T-cell (primary cell): ENCODE results near the gene GUCD1. TPM values are rescaled to one million over a fixed set of nuclear protein-coding genes. Genes with fewer than 3 reads are reported as not detected.

ENCODE experiments used
- ATAC-seq, 4 experiments: fragments of 200-7000 bp in 3 of 4; fragments of 150-1000 bp in 1 of 4; cut with Tn5 transposase; replicated peaks in 1 of 4; 1 replicate in 3 of 4; 2 replicates in 1 of 4; pipeline ENCODE4 v1.10.0; 2021; ENCODE audit warnings: moderate library complexity in 3 of 4, mild to moderate bottlenecking in 2 of 4, moderate number of reproducible peaks in 1 of 4
- CTCF ChIA-PET, 2 donors: fragments of 300-600 bp; sonication (Branson Sonifier 250); formaldehyde crosslinking; loops; one replicate each; lab custom pipeline; 2022; ENCODE audit warnings: antibody characterized with exemption in 2 of 2; lab: Charles Lee
- POLR2A ChIA-PET, 2 donors: fragments of 300-600 bp; sonication (Branson Sonifier 250); formaldehyde crosslinking; loops; one replicate each; lab custom pipeline; 2022; ENCODE audit warnings: antibody characterized with exemption in 2 of 2; lab: Charles Lee
- DNase-seq, 35 experiments: peaks; one replicate each; pipeline versions ENCODE4 v3.0.0 to v3.0.0-alpha.2; 2013 to 2023
- H3K27ac ChIP-seq: one replicate; pipeline ENCODE4 v1.5.1; 2013; ENCODE audit warnings: low read length
- H3K27me3 ChIP-seq, 2 experiments: replicated peaks in 1 of 2; 1 replicate in 1 of 2; 2 replicates in 1 of 2; pipeline versions ENCODE4 v1.6.1 to v1.7.0; 2013; ENCODE audit warnings: low read length in 1 of 2, mixed read lengths in 1 of 2; ENCODE audit not compliant: control insufficient read depth in 2 of 2, insufficient read depth in 2 of 2; ENCODE audit errors: extremely low read depth in 1 of 2
- H3K36me3 ChIP-seq, 2 donors: 1 replicate in 1 of 2; 2 replicates in 1 of 2; pipeline versions ENCODE4 v1.6.1 to v1.7.0; 2013; ENCODE audit warnings: low read length in 1 of 2; ENCODE audit not compliant: control insufficient read depth in 2 of 2, insufficient read depth in 1 of 2; ENCODE audit errors: extremely low read depth in 1 of 2
- H3K4me1 ChIP-seq, 2 experiments: 1 replicate in 1 of 2; 2 replicates in 1 of 2; pipeline versions ENCODE4 v1.6.1 to v1.7.0; 2013; ENCODE audit warnings: low read length in 2 of 2, mixed read lengths in 1 of 2; ENCODE audit not compliant: insufficient read depth in 2 of 2, control insufficient read depth in 1 of 2; ENCODE audit errors: extremely low read depth in 1 of 2
- H3K4me3 ChIP-seq, 2 donors: 1 replicate in 1 of 2; 2 replicates in 1 of 2; pipeline versions ENCODE4 v1.5.1 to v1.7.0; 2013; ENCODE audit warnings: mild to moderate bottlenecking in 2 of 2, low read length in 1 of 2, moderate library complexity in 1 of 2; ENCODE audit not compliant: control insufficient read depth in 1 of 2; ENCODE audit errors: extremely low read depth in 1 of 2
- H3K9me3 ChIP-seq: 2 replicates; pipeline ENCODE4 v1.7.0; 2013
- H3K27ac Mint-ChIP-seq, 2 donors: one replicate each; pipeline ENCODE4 v1.8.0; 2020 to 2021; ENCODE audit warnings: mild to moderate bottlenecking in 2 of 2, mixed read lengths in 2 of 2
- H3K27me3 Mint-ChIP-seq, 2 donors: one replicate each; pipeline ENCODE4 v1.8.0; 2021 to 2022; ENCODE audit warnings: mixed read lengths in 2 of 2
- H3K36me3 Mint-ChIP-seq: one replicate; pipeline ENCODE4 v1.8.0; 2021; ENCODE audit warnings: mixed read lengths
- H3K4me1 Mint-ChIP-seq, 3 donors: one replicate each; pipeline ENCODE4 v1.8.0; 2020 to 2022; ENCODE audit warnings: mixed read lengths in 3 of 3, mild to moderate bottlenecking in 1 of 3
- H3K4me3 Mint-ChIP-seq, 3 donors: one replicate each; pipeline ENCODE4 v1.8.0; 2020 to 2022; ENCODE audit warnings: mild to moderate bottlenecking in 3 of 3, mixed read lengths in 3 of 3, moderate library complexity in 3 of 3
- H3K9me3 Mint-ChIP-seq, 3 donors: one replicate each; pipeline ENCODE4 v1.8.0; 2020 to 2022; ENCODE audit warnings: mixed read lengths in 3 of 3
- WGBS: methylation state at CpG from one replicate; pipeline ENCODE4 v1.1.5; 2013; ENCODE audit warnings: missing lambda C conversion rate; ENCODE audit not compliant: insufficient coverage; 5-methylcytosine and 5-hydroxymethylcytosine counted together
- total RNA-seq, 35 experiments: library from RNA in 6 of 35; stranded (reverse) in 6 of 35; fragments of 120-200 nt in 1 of 35; gene quantifications; one replicate each; pipeline versions ENCODE4 v1.2.1 to v1.2.4 and lab custom pipeline; 2013 to 2026

Gene GUCD1
- total RNA-seq, 5 donors from 2014 or later (not counting 1 experiment from before 2014, with no cell fraction given) = 51.2 to 81.8 (median 73.0) TPM

GRCh38 chr22:24510637-24511625 lies 44.0 kb downstream of the GUCD1 start:
- no peak for ATAC-seq
- Histone ChIP-seq H3K4me3 (no peak overlapping the region), H3K27ac (no peak overlapping the region), H3K27me3 (peaks cover 0 to 2% of the 10 kb centered on the region in 2 experiments), H3K4me1 (peaks cover 0 to 2% of the 10 kb centered on the region in 2 experiments), H3K9me3 (no peaks in the 10 kb centered on the region), H3K36me3 (no peaks in the 10 kb centered on the region)
- Mint-ChIP-seq H3K27ac (no peak overlapping the region), H3K36me3 (no peaks in the 10 kb centered on the region), H3K4me3 (no peak overlapping the region), H3K4me1 (peaks cover 0 to 13% (median 0%) of the 10 kb centered on the region in 3 donors), H3K9me3 (no peaks in the 10 kb centered on the region), H3K27me3 (peaks cover 0 to 4% of the 10 kb centered on the region in 2 donors)
- WGBS = 66% methylated on average over 6 of the region's 10 CpGs
- POLR2A ChIA-PET = no interaction called here
- DNase-seq = no peak
- CTCF ChIA-PET = no interaction called here

DNA sequence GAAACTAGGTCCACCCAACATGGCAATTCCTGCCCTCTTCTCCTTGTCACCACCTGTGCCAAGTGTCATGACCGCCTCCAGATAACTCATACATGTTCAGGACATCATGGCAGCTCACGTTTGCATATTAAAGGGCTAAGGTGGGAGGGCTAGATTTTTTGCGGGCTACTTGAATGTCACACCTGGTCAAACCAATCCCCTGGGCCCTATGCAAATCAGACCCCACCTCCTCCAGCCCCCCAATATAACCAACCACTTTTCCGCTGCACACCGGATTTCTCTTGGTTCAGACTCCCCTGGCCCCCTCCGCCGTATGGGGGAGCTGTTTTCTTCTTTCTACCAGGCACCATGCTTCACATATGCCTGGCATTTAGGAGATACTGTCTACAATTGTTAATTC lies 47.2 kb downstream of the GUCD1 start:
- Mint-ChIP-seq H3K27ac (no peak overlapping the region), H3K4me1 (peaks cover 0 to 20% (median 8%) of the 10 kb centered on the region in 3 donors), H3K4me3 (no peak overlapping the region), H3K9me3 (no peaks in the 10 kb centered on the region), H3K27me3 (peaks cover 0 to 4% of the 10 kb centered on the region in 2 donors), H3K36me3 (no peaks in the 10 kb centered on the region)
- ChIA-PET POLR2A (interaction anchor here in 1 of 2 donors (0.6 kb wide), 1 partner anchor 15 kb away, joined by 4 read pairs; no protein-coding TSS in a partner anchor), CTCF (no interaction called here)
- DNase-seq (no peak), ATAC-seq (no peak)
- no peaks in the 10 kb centered on the region for H3K9me3 ChIP-seq
- H3K27ac ChIP-seq = no peak overlapping the region
- H3K36me3 ChIP-seq = no peaks in the 10 kb centered on the region
- H3K4me3 ChIP-seq = no peak overlapping the region
- peaks cover 0 to 2% of the 10 kb centered on the region in 2 experiments for H3K4me1 ChIP-seq
- 89% methylated on average over 2 of the region's 7 CpGs for WGBS
- no peaks in the 10 kb centered on the region for H3K27me3 ChIP-seq

- Mint-ChIP-seq H3K27ac (no peak overlapping the region), H3K4me3 (no peak overlapping the region), H3K9me3 (no peaks in the 10 kb centered on the region), H3K27me3 (peaks cover 0 to 4% of the 10 kb centered on the region in 2 donors), H3K4me1 (peaks cover 0 to 17% (median 8%) of the 10 kb centered on the region in 3 donors), H3K36me3 (no peaks in the 10 kb centered on the region)
- no peaks in the 10 kb centered on the region for H3K27me3 ChIP-seq
- CTCF ChIA-PET = no interaction called here
- ATAC-seq (no peak), DNase-seq (no peak)
- H3K4me1 ChIP-seq = peaks cover 0 to 2% of the 10 kb centered on the region in 2 experiments
- H3K36me3 ChIP-seq = no peaks in the 10 kb centered on the region
- H3K4me3 ChIP-seq = no peak overlapping the region
- WGBS = 43% methylated on average over 1 of the region's 6 CpGs
- H3K27ac ChIP-seq = no peak overlapping the region
- H3K9me3 ChIP-seq = no peaks in the 10 kb centered on the region
- POLR2A ChIA-PET = interaction anchor here in 1 of 2 donors (0.6 kb wide), 1 partner anchor 16 kb away, joined by 4 read pairs; no protein-coding TSS in a partner anchor
These were observed 48.0 kb downstream of the GUCD1 start for GRCh38 chr22:24506802-24507438.

DNA sequence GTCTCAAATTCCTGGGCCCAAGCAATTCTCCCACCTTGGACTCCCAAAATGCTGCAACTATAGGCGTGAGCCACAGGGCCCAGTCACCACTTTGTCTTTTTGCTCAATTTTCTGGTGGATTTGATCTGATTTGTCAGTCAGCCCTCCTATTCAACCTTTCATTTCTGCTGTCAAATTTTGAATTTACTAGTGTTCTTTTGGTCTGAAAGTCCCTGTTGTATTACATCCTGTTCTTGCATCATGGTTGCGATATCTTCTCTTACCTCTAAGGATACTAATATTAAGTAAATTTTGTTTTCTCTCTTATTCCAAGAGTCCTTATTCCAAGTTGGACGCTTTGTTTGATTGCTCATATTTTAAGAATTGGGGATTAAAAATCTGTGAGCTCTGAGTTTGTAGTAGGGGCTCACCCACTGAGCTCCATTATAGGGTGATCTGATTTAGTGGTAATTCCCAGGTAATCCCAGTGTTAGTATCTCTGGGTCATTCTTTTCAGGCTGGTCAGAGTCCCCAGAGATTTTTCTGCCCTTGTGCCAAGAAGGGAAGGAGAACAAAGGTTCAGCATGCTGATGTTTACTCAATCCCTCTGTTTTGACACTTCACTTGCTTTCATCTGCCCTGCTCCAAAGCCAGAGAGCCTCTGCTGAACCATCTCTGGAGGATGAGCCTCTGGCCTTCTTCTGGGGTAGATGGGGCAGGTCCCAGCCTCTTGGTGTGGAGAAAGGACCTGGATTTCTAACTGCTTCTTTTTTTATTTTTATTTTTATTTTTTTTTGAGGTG lies 49.8 kb downstream of the GUCD1 start:
- 100% methylated on average over 1 of the region's 3 CpGs for WGBS
- Histone ChIP-seq H3K27me3 (no peaks in the 10 kb centered on the region), H3K27ac (no peak overlapping the region), H3K36me3 (no peaks in the 10 kb centered on the region), H3K9me3 (no peaks in the 10 kb centered on the region), H3K4me3 (no peak overlapping the region), H3K4me1 (no peaks in the 10 kb centered on the region)
- Mint-ChIP-seq H3K9me3 (no peaks in the 10 kb centered on the region), H3K4me3 (no peak overlapping the region), H3K27ac (no peak overlapping the region), H3K36me3 (no peaks in the 10 kb centered on the region), H3K27me3 (peaks cover 0 to 4% of the 10 kb centered on the region in 2 donors), H3K4me1 (peaks cover 0 to 8% (median 7%) of the 10 kb centered on the region in 3 donors)
- no peak for ATAC-seq
- CTCF ChIA-PET = interaction anchor here in 1 of 2 donors (0.5 to 0.7 kb wide), 2 partner anchors 11 to 177 kb away, joined by 3 read pairs; no protein-coding TSS in a partner anchor
- no peak for DNase-seq
- POLR2A ChIA-PET = interaction anchor here in 1 of 2 donors (0.6 kb wide), 1 partner anchor 9 kb away, joined by 3 read pairs; no protein-coding TSS in a partner anchor

GRCh38 chr22:24504540-24504939 lies 50.4 kb downstream of the GUCD1 start:
- H3K9me3 ChIP-seq = no peaks in the 10 kb centered on the region
- Mint-ChIP-seq H3K36me3 (no peaks in the 10 kb centered on the region), H3K4me3 (no peak overlapping the region), H3K9me3 (no peaks in the 10 kb centered on the region), H3K27ac (no peak overlapping the region), H3K4me1 (peaks cover 0 to 8% (median 7%) of the 10 kb centered on the region in 3 donors), H3K27me3 (peaks cover 0 to 1% of the 10 kb centered on the region in 2 donors)
- ATAC-seq (no peak), DNase-seq (no peak)
- H3K27ac ChIP-seq = no peak overlapping the region
- no peak overlapping the region for H3K4me3 ChIP-seq
- no peaks in the 10 kb centered on the region for H3K36me3 ChIP-seq
- H3K4me1 ChIP-seq = no peaks in the 10 kb centered on the region
- CTCF ChIA-PET = interaction anchor here in 1 of 2 donors (0.5 to 0.7 kb wide), 2 partner anchors 12 to 176 kb away, joined by 3 read pairs; no protein-coding TSS in a partner anchor
- no CpG with 5 or more reads among the region's 2 CpGs for WGBS
- no peaks in the 10 kb centered on the region for H3K27me3 ChIP-seq
- POLR2A ChIA-PET = interaction anchor here in 1 of 2 donors (0.6 kb wide), 1 partner anchor 10 kb away, joined by 3 read pairs; no protein-coding TSS in a partner anchor
